HG03354 (cell line): ENCODE results near the gene CHMP5.
"Not testable (repeated sequence)": the region's sequence is repeated elsewhere in the genome, so short reads cannot be mapped to it uniquely, and the experiment has no call there.

Experiments
- ATAC-seq: cut with Tn5 transposase; IDR thresholded peaks from one replicate; pipeline ENCODE4 v1.9.1; 2021; ENCODE audit warnings: mild to moderate bottlenecking; ENCODE audit not compliant: unreplicated experiment, poor library complexity, severe bottlenecking

CHMP5 gene

DNA sequence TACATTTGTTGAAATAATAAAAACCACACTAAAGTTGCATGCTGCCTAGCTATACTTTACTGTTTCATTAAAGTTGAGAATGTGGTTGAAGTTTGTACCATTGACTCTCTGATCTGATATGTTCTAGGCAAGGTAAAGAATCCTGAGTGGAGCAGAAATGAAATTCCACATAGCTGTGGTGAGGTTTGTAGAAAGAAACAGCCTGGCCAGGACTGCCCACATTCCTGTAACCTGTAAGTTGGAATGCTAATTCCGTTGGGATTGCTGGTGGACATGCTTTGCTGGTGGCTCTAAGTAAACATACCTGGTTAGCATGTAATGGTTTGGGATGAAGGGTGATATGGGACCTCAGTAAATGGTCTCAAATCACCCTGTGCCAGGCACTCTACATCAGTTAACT is 42.2 kb downstream of the CHMP5 start:
- no peak for ATAC-seq

DNA sequence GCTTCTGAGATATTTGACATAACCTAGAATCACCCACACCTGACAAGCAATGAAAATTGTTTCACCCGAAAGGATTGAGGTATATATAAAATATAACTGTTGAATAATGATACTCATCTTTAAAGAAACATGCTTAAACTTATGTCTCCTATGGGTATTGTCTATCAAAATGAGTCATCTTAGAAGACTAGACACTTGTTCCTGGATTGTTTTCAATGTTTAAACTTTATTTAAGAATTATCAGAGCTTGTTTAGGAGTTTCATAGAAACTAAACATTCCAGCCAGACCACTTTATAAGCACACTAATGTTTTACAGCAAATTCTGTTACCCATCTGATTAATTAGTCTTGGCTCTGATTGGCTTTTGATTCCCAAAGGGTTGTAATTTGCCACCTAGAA is 45.1 kb downstream of the CHMP5 start:
- ATAC-seq = no peak

DNA sequence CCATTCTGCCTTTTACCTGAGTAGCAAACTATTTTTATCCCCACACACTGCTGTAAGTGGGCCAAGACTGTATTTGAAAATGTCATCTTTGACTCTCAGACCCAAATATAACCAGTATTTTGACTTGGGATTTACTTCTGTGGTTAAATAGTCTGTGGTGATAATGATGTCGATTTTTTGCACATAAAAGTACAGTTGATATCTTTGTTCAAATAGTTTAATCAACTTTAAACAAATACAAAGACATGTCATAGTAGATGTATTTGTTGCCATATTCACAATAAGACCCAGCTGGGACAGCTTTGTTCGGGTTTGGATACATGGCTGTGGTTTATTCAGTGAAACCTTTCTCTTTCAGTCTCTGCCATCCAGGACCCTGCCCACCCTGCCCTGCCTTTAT is 45.9 kb downstream of the CHMP5 start:
- ATAC-seq = no peak

DNA sequence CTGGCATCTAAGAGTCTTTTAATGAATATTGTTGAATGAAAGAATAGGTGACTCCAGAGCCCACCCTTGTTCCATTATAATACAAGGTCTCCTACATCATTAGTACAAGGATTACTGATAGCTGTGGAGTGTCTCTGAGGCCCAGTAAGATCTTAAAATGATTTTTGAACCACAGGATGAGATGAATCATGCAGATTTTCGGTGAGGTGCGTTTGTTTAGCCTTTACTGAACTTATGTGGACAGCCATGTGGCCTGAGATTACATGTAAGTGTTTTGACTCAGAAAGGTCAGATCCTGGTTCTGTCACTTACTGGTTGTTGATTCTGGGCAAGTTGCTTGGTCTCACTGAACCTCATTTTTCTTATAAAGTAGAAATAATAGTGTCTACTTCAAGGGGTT is 47.1 kb downstream of the CHMP5 start:
- ATAC-seq = no peak

DNA sequence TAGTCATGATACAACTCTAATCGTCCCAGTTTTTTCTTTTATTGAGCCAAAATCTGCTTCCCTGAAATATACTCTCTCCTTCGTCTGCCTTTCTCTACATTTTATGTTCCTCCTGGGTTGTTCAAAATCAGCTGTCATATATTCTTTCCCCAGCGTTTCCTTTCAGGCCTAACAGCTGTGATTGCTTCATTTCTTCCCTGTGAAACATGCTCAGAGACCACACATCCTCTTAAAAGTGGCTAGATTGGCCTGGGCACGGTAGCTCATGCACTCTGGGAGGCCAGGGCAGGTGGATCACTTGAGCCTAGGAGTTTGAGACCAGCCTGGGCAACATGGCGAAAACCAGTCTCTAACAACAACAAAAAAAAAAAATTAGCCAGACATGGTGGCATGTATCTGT is 50.5 kb downstream of the CHMP5 start:
- ATAC-seq = no peak

DNA sequence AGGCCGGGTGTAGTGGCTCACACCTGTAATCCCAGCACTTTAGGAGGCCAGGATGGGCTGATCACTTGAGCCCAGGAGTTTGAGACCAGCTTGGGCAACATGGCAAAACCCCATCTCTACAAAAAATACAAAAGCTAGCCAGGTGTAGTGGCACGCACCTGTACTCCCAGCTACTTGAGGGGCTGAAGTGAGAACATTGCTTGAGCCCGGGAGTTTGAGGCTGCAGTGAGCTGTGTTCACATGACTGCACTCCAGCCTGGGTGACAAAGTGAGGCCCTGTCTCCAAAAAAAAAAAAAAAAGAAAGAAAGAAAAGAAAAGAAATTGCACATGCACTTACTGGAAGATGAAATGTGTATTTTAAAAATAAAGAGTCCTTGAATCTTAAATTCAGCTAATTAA is 52.3 kb downstream of the CHMP5 start:
- not testable (repeated sequence) for ATAC-seq

DNA sequence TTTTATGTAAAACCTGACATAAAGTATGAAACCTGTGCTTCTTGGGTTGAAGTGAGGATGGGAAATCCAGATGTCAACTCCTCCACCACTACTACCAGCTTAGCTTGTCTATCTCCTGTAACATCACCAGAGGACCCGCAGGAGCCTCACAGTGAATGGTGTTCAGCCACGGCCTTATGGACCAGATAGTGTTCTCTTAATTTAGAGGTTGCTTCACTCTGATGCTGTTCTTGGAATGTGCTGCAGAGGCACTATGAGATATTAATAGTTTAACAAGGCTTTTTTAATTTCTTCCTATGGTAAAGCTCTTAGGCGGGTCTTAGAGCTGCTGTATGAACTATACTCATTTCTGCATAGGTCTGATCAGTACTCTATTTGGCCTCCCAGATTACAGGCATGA is 53.4 kb downstream of the CHMP5 start:
- ATAC-seq = no peak

DNA sequence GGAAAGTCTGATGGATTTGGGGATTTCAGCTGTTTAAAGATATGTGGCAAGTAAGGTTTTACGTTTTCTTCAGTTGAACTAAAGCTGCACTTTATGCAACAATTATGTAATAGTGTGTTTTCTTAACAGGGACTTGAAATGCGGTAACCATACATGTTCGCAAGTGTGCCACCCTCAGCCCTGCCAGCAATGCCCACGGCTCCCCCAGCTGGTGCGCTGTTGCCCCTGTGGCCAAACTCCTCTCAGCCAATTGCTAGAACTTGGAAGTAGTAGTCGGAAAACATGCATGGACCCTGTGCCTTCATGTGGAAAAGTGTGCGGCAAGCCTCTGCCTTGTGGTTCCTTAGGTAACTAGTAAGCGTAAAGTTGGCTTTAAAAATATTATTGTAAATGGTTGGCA is 53.9 kb downstream of the CHMP5 start:
- ATAC-seq = no peak

DNA sequence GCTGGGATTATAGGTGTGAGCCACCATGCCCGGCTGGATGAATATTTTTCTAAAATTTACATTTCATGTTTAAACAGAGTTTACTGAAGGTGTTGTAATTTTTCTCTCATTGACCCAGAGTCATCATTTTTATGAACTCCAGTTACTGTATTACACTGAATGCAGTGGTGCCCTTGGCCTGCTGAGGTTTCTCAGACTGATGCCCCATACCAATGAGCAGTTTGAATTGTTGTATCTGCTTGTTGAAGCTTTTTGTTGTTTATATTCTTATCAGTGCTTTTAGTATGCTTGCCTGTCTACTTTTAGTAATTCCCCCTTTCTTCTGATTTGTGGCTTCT is 55.4 kb downstream of the CHMP5 start:
- no peak for ATAC-seq

DNA sequence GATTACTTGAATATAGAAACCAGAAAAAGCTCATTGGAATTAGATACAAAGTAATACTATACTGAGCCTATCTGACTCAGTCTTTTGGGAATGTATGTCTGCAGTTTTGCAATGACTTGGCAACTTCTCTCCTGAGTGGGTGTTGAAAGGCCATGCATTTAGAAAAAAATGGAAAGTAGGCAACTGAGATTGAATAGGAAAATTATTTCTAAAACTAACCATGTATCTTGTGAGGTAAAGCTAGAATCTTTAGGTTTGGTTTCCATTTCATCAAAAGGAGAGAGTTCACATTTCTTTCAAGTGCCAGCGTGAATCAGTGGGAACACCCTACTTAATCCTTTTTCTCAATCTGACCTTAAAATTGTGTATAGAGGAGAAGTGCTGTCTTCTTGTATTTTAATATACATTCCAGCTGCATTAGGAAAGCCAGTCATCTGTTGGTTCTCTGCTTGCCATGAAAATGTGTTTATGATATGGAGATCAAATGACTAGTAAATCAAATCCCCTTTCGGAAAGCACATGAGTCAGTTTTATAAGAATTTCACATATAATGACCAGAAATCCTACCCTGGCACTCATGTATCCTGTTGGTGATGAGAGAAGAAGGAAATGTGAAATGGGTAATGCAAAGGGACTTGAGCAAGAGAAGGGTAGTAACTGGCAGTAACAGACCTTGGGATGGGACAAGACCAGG is 55.9 kb downstream of the CHMP5 start:
- ATAC-seq = no peak

DNA sequence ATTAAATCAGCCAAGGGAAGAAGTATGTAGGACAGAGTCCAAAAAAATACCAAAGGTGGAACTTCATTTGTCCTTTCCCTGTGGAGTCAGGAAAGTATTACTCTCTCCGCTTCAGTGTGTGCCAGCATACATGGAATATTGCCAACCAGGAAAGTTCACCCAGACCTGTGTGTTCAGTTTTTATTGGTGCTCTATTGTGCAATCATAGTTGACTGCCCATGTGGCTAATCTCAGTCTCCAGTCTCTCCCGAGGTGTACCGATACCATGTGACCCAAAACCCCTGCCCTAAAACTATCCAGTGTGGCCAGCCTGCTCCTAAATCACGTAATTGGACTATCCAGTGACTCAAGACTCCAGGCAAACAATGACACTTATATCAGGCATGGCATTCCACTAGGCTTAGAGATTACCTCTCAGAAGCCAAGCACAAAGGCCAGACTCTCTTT is 64.3 kb downstream of the CHMP5 start:
- ATAC-seq = no peak

DNA sequence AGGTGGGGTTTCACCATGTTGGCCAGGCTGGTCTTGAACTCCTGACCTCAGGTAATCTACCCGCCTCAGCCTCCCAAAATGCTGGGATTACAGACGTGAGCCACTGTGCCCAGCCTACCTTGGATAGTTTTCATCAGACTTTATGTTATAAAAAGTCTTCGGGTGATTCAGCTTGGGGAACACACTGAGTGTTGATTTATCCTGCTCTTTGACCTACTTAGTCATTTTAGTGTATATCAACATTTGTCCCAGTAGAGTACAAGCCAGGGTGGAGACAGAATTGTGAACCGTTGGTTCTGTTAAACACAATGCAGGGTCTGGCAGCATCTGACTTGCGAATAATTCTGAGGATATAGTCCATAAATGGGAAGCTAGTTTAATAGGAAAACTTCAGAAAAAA is 65.1 kb downstream of the CHMP5 start:
- ATAC-seq = no peak

DNA sequence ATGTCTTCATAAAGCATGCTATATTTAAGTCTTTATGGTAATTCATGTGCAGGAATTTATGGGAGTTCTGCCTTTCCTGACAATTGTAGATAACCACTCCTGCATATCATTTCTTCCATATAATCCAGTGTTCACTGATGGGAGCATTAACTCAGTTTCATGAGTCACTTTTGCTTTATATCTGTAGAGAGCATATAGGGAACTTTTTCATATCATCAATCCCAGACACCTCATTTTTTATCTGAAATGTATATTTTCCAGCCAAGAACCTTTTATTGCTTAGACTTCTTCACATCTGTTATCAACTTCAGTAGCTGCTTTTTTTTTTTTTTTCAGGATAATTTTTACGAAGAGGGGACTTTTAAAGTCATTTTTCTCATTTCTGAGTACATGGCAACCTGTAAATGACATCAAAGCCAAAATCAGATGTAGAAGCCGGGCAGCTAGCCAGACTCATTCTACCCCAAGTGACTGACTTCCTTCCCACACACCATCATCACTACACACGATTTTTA is 66.6 kb downstream of the CHMP5 start:
- ATAC-seq = no peak
